HL-60 (cell line): ENCODE measurements around the gene TRIO.
A peak's percentile ranks its signal among the peaks of the same experiment; 100 is the strongest.

Source experiments
- DNase-seq, 2 experiments: peaks; one replicate each; pipeline ENCODE4 v3.0.0-alpha.2; 2010 to 2020; ENCODE audit warnings: low read depth in 1 of 2, low spot score in 1 of 2
- H3K27ac ChIP-seq: fragments of 250-450 bp; sonication (Bioruptor Pico); replicated peaks from 2 replicates; pipeline ENCODE4 v1.5.1; 2020; ENCODE audit warnings: mild to moderate bottlenecking, moderate library complexity
- H3K27me3 ChIP-seq: fragments of 250-450 bp; sonication (Bioruptor Pico); 2 replicates; pipeline ENCODE4 v1.5.1; 2021; ENCODE audit warnings: mild to moderate bottlenecking, moderate library complexity; ENCODE audit not compliant: insufficient read depth, poor library complexity, severe bottlenecking
- H3K4me3 ChIP-seq: replicated peaks from 2 replicates; pipeline ENCODE4 v1.5.1; 2011; ENCODE audit warnings: mild to moderate bottlenecking, control low read depth, low read length; ENCODE audit not compliant: insufficient read depth
- CTCF ChIP-seq: IDR thresholded peaks from one replicate; pipeline ENCODE4 v1.5.1; 2011; ENCODE audit warnings: low read length, control low read depth, inconsistent platforms; ENCODE audit not compliant: insufficient read depth
- GABPA ChIP-seq: IDR thresholded peaks from 2 replicates; pipeline ENCODE4 v1.6.1; 2012; ENCODE audit warnings: low read depth
- POLR2AphosphoS5 ChIP-seq: IDR thresholded peaks from 2 replicates; pipeline ENCODE4 v1.6.1; 2012; ENCODE audit warnings: low read depth
- REST ChIP-seq: IDR thresholded peaks from 2 replicates; pipeline ENCODE4 v1.6.1; 2012; ENCODE audit warnings: low read depth; ENCODE audit not compliant: insufficient replicate concordance
- SPI1 ChIP-seq: IDR thresholded peaks from 2 replicates; pipeline ENCODE4 v1.6.1; 2012; ENCODE audit warnings: low read depth, mild to moderate bottlenecking, borderline replicate concordance

The TRIO gene

GRCh38 chr5:14547666-14548065, 404.5 kb downstream of the TRIO start:
- no peak overlapping the region for H3K27ac ChIP-seq
- DNase-seq, result peak in 1 of 2 experiments; percentile 26

GRCh38 chr5:14551211-14551610, 408.1 kb downstream of the TRIO start:
- Histone ChIP-seq H3K4me3 (no peak overlapping the region), H3K27me3 (no peaks in the 10 kb centered on the region), H3K27ac (no peak overlapping the region)
- TF ChIP-seq CTCF, result no peak
- no peak for TF ChIP-seq POLR2AphosphoS5
- no peak for TF ChIP-seq REST
- no peak for TF ChIP-seq GABPA
- TF ChIP-seq SPI1, result no peak
- no peak for DNase-seq

More at GRCh38 chr5:14547666-14548065, 404.5 kb downstream of the TRIO start:
- TF ChIP-seq SPI1, result no peak
- TF ChIP-seq POLR2AphosphoS5, result no peak
- no peak for TF ChIP-seq CTCF
- TF ChIP-seq REST, result no peak
- TF ChIP-seq GABPA, result no peak
- no peaks in the 10 kb centered on the region for H3K27me3 ChIP-seq
- H3K4me3 ChIP-seq, result no peak overlapping the region

- DNase-seq, result peak in 1 of 2 experiments; percentile 66
- Histone ChIP-seq H3K27me3 (no peaks in the 10 kb centered on the region), H3K27ac (no peak overlapping the region; the same call in 1 of the 2 replicates)
These were observed 408.9 kb downstream of the TRIO start for GRCh38 chr5:14552017-14552416.

More at GRCh38 chr5:14552017-14552416, 408.9 kb downstream of the TRIO start:
- no peak overlapping the region for H3K4me3 ChIP-seq
- TF ChIP-seq REST (no peak), POLR2AphosphoS5 (no peak), GABPA (no peak), CTCF (no peak), SPI1 (peak; percentile 77; the same call in 1 of the 2 replicates)
